OCI-LY3 (cell line): ENCODE results near the gene KCNIP1.

Experiments
- EZH2phosphoT487 ChIP-seq: fragments of 200-600 bp; shearing (Covaris generic); IDR thresholded peaks from 2 replicates; pipeline ENCODE4 v1.6.1; 2018; ENCODE audit warnings: antibody characterized with exemption, mixed run types, low read depth
- TF ChIP-seq, protein P1 (sequence below): fragments of 200-600, 300-600 bp; sonication (generic); IDR thresholded peaks from 2 replicates; pipeline ENCODE4 v1.5.1; 2014; ENCODE audit warnings: antibody characterized with exemption, low read length, low read depth

DNA sequence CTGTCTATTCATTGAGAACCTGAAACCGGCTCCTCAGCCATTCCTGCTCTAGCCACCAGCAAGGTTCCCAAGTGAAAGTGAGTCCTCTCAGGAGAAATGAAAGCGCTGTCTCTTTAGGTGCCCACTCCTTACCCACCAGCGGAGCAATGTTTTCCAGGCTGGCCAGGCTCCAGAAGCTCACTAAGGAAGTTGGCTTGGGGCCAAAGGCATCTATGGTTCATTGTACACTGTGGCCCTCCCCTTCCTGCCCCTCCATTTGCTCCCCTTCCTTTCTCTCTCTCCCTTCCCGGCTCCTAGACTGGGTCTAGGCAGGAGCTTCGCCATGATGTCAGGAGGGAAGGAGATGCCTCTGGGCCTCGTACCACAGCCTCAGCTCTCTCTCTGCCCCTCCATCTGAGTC, 278.6 kb downstream of the KCNIP1 start:
- TF ChIP-seq, protein P1, sequence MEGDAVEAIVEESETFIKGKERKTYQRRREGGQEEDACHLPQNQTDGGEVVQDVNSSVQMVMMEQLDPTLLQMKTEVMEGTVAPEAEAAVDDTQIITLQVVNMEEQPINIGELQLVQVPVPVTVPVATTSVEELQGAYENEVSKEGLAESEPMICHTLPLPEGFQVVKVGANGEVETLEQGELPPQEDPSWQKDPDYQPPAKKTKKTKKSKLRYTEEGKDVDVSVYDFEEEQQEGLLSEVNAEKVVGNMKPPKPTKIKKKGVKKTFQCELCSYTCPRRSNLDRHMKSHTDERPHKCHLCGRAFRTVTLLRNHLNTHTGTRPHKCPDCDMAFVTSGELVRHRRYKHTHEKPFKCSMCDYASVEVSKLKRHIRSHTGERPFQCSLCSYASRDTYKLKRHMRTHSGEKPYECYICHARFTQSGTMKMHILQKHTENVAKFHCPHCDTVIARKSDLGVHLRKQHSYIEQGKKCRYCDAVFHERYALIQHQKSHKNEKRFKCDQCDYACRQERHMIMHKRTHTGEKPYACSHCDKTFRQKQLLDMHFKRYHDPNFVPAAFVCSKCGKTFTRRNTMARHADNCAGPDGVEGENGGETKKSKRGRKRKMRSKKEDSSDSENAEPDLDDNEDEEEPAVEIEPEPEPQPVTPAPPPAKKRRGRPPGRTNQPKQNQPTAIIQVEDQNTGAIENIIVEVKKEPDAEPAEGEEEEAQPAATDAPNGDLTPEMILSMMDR = no peak
- TF ChIP-seq EZH2phosphoT487 = no peak
